B cell (primary cell): ENCODE results near the gene CDT1. TPM values are rescaled to one million over a fixed set of nuclear protein-coding genes. Genes with fewer than 3 reads are reported as not detected.

Experiments
- ATAC-seq: fragments of 200-7000 bp; cut with Tn5 transposase; one replicate; pipeline ENCODE4 v1.10.0; 2021; ENCODE audit warnings: low read depth, mild to moderate bottlenecking, moderate number of reproducible peaks, moderate library complexity
- CTCF ChIA-PET: fragments of 350-600 bp; sonication (Branson Sonifier 250); formaldehyde crosslinking; loops from one replicate; lab custom pipeline; 2021; ENCODE audit warnings: antibody characterized with exemption, inconsistent platforms; lab: Charles Lee
- POLR2A ChIA-PET: fragments of 350-600 bp; sonication (Branson Sonifier 250); formaldehyde crosslinking; loops from one replicate; lab custom pipeline; 2021; ENCODE audit warnings: antibody characterized with exemption; lab: Charles Lee
- DNase-seq: peaks from one replicate; pipeline ENCODE4 v3.0.0; 2013
- H2AFZ ChIP-seq: 2 replicates; pipeline ENCODE4 v1.6.1; 2012; ENCODE audit warnings: mild to moderate bottlenecking, low read depth, low read length; ENCODE audit not compliant: insufficient read depth, poor library complexity, severe bottlenecking
- H3K27ac ChIP-seq, 2 donors: 1 replicate in 1 of 2; 2 replicates in 1 of 2; pipeline ENCODE4 v1.5.1; 2012 to 2013; ENCODE audit warnings: low read length in 2 of 2, mild to moderate bottlenecking in 2 of 2, moderate library complexity in 1 of 2
- H3K27me3 ChIP-seq, 4 experiments: fragments of 200-600 bp in 1 of 4; sonication (generic) in 1 of 4; replicated peaks in 1 of 4; 1 replicate in 2 of 4; 2 replicates in 2 of 4; pipeline versions ENCODE4 v1.6.1 to v1.7.0; 2013 to 2016; ENCODE audit warnings: low read length in 3 of 4, mild to moderate bottlenecking in 2 of 4, mixed read lengths in 1 of 4, moderate library complexity in 1 of 4; ENCODE audit not compliant: insufficient read depth in 4 of 4, control insufficient read depth in 3 of 4; ENCODE audit errors: control extremely low read depth in 1 of 4
- H3K36me3 ChIP-seq, 2 experiments: replicated peaks in 1 of 2; 1 replicate in 1 of 2; 2 replicates in 1 of 2; pipeline versions ENCODE4 v1.6.1 to v1.7.1; 2013; ENCODE audit warnings: low read length in 1 of 2; ENCODE audit not compliant: insufficient read depth in 2 of 2, control insufficient read depth in 1 of 2; ENCODE audit errors: control extremely low read depth in 1 of 2, extremely low read depth in 1 of 2
- H3K4me1 ChIP-seq, 2 donors: fragments of 200-600 bp in 1 of 2; sonication (generic) in 1 of 2; 1 replicate in 1 of 2; 2 replicates in 1 of 2; pipeline versions ENCODE4 v1.5.1 to v1.6.1; 2013 to 2017; ENCODE audit warnings: low read length in 2 of 2; ENCODE audit not compliant: control insufficient read depth in 2 of 2, insufficient read depth in 2 of 2
- H3K4me2 ChIP-seq: replicated peaks from 2 replicates; pipeline ENCODE3; 2012; ENCODE audit warnings: mild to moderate bottlenecking, low read depth, low read length; ENCODE audit not compliant: poor library complexity, severe bottlenecking
- H3K4me3 ChIP-seq, 5 experiments: fragments of 200-600 bp in 1 of 5; sonication (generic) in 1 of 5; 1 replicate in 3 of 5; 2 replicates in 2 of 5; pipeline versions ENCODE4 v1.5.1 to v1.7.0; 2011 to 2016; ENCODE audit warnings: low read length in 4 of 5, mild to moderate bottlenecking in 4 of 5, low read depth in 2 of 5, control low read depth in 1 of 5, moderate library complexity in 1 of 5; ENCODE audit not compliant: insufficient read depth in 1 of 5; ENCODE audit errors: control extremely low read depth in 1 of 5, extremely low read depth in 1 of 5
- H3K79me2 ChIP-seq: fragments of 200-600 bp; sonication (generic); one replicate; pipeline ENCODE4 v1.6.0; 2016; ENCODE audit warnings: low read length; ENCODE audit not compliant: control insufficient read depth, insufficient read depth
- H3K9ac ChIP-seq: fragments of 200-600 bp; sonication (generic); 2 replicates; pipeline ENCODE4 v1.6.1; 2017; ENCODE audit warnings: mild to moderate bottlenecking, low read length, moderate library complexity
- H3K9me3 ChIP-seq, 3 donors: one replicate each; pipeline versions ENCODE4 v1.6.1 to v1.7.1; 2013; ENCODE audit warnings: low read length in 2 of 3; ENCODE audit not compliant: control insufficient read depth in 2 of 3, insufficient read depth in 1 of 3; ENCODE audit errors: control extremely low read depth in 1 of 3
- H4K20me1 ChIP-seq: 2 replicates; pipeline ENCODE4 v1.6.0; 2012; ENCODE audit warnings: mild to moderate bottlenecking, low read length; ENCODE audit not compliant: insufficient read depth, control insufficient read depth, poor library complexity, severe bottlenecking
- H3K27ac Mint-ChIP-seq: one replicate; pipeline ENCODE4 v1.8.0; 2021; ENCODE audit warnings: mixed read lengths
- H3K27me3 Mint-ChIP-seq: one replicate; pipeline ENCODE4 v1.8.0; 2021; ENCODE audit warnings: mixed read lengths
- H3K4me1 Mint-ChIP-seq: one replicate; pipeline ENCODE4 v1.8.0; 2021; ENCODE audit warnings: mixed read lengths
- H3K4me3 Mint-ChIP-seq: one replicate; pipeline ENCODE4 v1.8.0; 2021; ENCODE audit warnings: mixed read lengths
- H3K9me3 Mint-ChIP-seq: one replicate; pipeline ENCODE4 v1.8.0; 2022; ENCODE audit warnings: mixed read lengths; ENCODE audit not compliant: insufficient read depth
- EZH2 ChIP-seq: IDR thresholded peaks from 2 replicates; pipeline ENCODE4 v1.6.1; 2012; ENCODE audit warnings: borderline replicate concordance, low read depth, mild to moderate bottlenecking, moderate library complexity, low read length; ENCODE audit not compliant: insufficient read depth, poor library complexity, severe bottlenecking
- WGBS: methylation state at CpG from one replicate; pipeline ENCODE4 v1.1.5; 2013; ENCODE audit warnings: missing lambda C conversion rate; ENCODE audit not compliant: insufficient coverage; 5-methylcytosine and 5-hydroxymethylcytosine counted together
- intact Hi-C: fragments of 100-400 bp; cut with micrococcal nuclease; formaldehyde crosslinking; loops from one replicate; pipeline ENCODE4 v1.10.0; 2022
- polyA plus RNA-seq: library from polyadenylated mRNA; depleted of rRNA; stranded (reverse); fragments of >200 nt; gene quantifications from 2 replicates; pipeline ENCODE4 v1.2.3, GENCODE V29; 2012
- total RNA-seq, 2 donors: library from RNA; stranded (reverse); fragments of 120-200 nt in 1 of 2; gene quantifications; 1 replicate in 1 of 2; 2 replicates in 1 of 2; pipeline versions ENCODE4 v1.2.3 to v1.2.4, GENCODE V29; 2013 to 2022
- TF ChIP-seq, protein P1 (sequence below): fragments of 200-600 bp; IDR thresholded peaks from one replicate; pipeline ENCODE4 v1.8.0; 2022; ENCODE audit warnings: antibody characterized with exemption, mild to moderate bottlenecking

CDT1 gene
- total and polyA plus RNA-seq, 2 donors (not counting 1 experiment from before 2014, with no cell fraction given) = 0.27 to 0.36 TPM

DNA sequence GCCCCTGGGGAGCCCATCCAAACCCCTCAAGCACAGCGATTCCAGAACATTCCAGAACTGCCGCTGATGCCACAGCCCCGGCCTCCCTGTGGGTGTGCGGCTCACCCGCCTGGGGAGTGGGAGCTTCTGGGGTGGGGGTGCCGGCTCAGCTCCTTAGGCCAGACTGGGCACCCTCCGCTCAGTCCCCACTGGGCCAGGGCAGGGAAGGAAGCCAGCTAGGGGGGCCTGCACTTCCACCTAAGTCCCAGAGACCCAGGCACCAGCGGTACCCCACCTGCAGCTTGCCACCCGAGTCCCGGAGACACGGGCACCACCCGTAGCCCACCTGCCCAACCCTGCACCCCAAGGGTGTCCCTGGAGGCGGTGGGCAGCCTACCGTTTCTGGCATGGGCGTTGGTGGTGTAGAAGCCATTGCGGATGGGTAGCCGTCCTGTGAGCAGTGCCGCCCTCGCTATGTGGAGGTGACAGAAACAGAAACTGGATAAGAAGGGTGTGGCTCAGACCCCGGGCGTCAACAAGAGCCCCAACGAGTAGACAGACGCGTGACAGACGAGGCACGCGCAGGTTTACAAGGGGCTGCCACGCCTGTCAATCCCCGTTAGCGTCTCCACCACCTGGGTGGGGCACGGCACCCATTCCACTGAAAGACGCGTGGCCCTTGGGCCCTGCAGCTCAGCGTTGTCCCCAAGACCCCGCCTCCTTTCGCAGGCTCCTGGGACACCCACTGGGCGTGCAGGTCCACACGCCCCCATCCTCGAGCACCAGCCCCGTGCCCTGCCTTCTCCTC is 38.1 kb downstream of the CDT1 start:
- H3K9me3 Mint-ChIP-seq = no peaks in the 10 kb centered on the region
- POLR2A ChIA-PET = no interaction called here
- CTCF ChIA-PET = no interaction called here
- peaks cover 32% of the 10 kb centered on the region for H4K20me1 ChIP-seq
- peaks cover 0 to 14% of the 10 kb centered on the region in 2 experiments for H3K36me3 ChIP-seq
- DNase-seq = no peak
- H3K27ac ChIP-seq = no peak overlapping the region
- H3K27ac Mint-ChIP-seq = no peak overlapping the region
- intact Hi-C loops = no loop called here
- no peaks in the 10 kb centered on the region for H3K4me1 Mint-ChIP-seq
- no peak overlapping the region for H3K4me3 Mint-ChIP-seq
- WGBS = 88% methylated on average over 35 of the region's 40 CpGs
- peaks cover 32% of the 10 kb centered on the region for H3K79me2 ChIP-seq
- peak; percentile 36 for ATAC-seq
- H2AFZ ChIP-seq = no peak overlapping the region
- H3K4me2 ChIP-seq = no peak overlapping the region
- no peak for TF ChIP-seq EZH2
- TF ChIP-seq, protein P1, sequence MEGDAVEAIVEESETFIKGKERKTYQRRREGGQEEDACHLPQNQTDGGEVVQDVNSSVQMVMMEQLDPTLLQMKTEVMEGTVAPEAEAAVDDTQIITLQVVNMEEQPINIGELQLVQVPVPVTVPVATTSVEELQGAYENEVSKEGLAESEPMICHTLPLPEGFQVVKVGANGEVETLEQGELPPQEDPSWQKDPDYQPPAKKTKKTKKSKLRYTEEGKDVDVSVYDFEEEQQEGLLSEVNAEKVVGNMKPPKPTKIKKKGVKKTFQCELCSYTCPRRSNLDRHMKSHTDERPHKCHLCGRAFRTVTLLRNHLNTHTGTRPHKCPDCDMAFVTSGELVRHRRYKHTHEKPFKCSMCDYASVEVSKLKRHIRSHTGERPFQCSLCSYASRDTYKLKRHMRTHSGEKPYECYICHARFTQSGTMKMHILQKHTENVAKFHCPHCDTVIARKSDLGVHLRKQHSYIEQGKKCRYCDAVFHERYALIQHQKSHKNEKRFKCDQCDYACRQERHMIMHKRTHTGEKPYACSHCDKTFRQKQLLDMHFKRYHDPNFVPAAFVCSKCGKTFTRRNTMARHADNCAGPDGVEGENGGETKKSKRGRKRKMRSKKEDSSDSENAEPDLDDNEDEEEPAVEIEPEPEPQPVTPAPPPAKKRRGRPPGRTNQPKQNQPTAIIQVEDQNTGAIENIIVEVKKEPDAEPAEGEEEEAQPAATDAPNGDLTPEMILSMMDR = no peak
- H3K27me3 ChIP-seq = no peaks in the 10 kb centered on the region
- no peaks in the 10 kb centered on the region for H3K27me3 Mint-ChIP-seq
- no peaks in the 10 kb centered on the region for H3K9me3 ChIP-seq
- no peak overlapping the region for H3K4me3 ChIP-seq
- no peak overlapping the region for H3K9ac ChIP-seq
- H3K4me1 ChIP-seq = no peaks in the 10 kb centered on the region

DNA sequence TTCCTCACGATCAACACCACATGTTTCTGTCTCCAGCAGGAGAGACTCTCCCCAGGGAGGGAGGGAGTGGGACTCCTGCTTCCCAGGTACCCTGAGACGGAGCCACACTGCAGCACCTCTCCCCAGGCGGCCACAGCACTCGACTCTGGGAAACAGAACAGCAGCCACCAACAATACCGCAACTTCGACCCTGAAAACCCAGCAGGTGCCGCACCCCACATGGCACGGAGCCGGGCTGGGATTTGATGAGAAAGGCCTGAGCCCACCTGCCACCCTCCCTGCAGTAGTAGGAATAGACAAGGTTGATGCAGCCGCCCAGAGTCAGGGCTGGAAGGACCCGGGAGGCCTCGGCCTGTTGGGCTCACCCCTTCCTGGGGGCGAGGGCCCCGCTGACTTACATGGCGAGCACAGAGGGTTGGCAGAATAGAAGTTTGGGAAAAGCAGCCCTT is 38.7 kb downstream of the CDT1 start:
- no peak overlapping the region for H3K4me3 Mint-ChIP-seq
- no peak for TF ChIP-seq EZH2
- TF ChIP-seq, protein P1 = no peak
- no peaks in the 10 kb centered on the region for H3K4me1 ChIP-seq
- H3K27ac Mint-ChIP-seq = no peak overlapping the region
- peaks cover 0 to 14% of the 10 kb centered on the region in 2 experiments for H3K36me3 ChIP-seq
- WGBS = over 99% methylated on average over 14 of the region's 15 CpGs
- H4K20me1 ChIP-seq = peaks cover 32% of the 10 kb centered on the region
- no peak overlapping the region for H3K27ac ChIP-seq
- ChIA-PET CTCF (no interaction called here), POLR2A (no interaction called here)
- H3K9me3 ChIP-seq = no peaks in the 10 kb centered on the region
- no peak overlapping the region for H3K4me3 ChIP-seq
- no peak overlapping the region for H3K4me2 ChIP-seq
- no peak overlapping the region for H3K9ac ChIP-seq
- H3K4me1 Mint-ChIP-seq = no peaks in the 10 kb centered on the region
- no peaks in the 10 kb centered on the region for H3K27me3 ChIP-seq
- H3K27me3 Mint-ChIP-seq = no peaks in the 10 kb centered on the region
- H2AFZ ChIP-seq = no peak overlapping the region
- DNase-seq (no peak), ATAC-seq (no peak)
- no peaks in the 10 kb centered on the region for H3K9me3 Mint-ChIP-seq
- H3K79me2 ChIP-seq = peaks cover 38% of the 10 kb centered on the region
- intact Hi-C loops = no loop called here
